Breast epithelium (tissue), 3 donors: ENCODE results near the gene SYNJ2.

Experiments
- POLR2A ChIP-seq: fragments of 450-650 bp; IDR thresholded peaks from one replicate; pipeline ENCODE4 v1.6.1; 2016; ENCODE audit warnings: antibody characterized with exemption, mild to moderate bottlenecking, moderate library complexity
- POLR2AphosphoS5 ChIP-seq, 3 donors: sonication (generic); formaldehyde crosslinking; IDR thresholded peaks; one replicate each; pipeline ENCODE4 v1.6.1; 2017; ENCODE audit warnings: antibody characterized with exemption in 3 of 3
- TF ChIP-seq, protein P1 (sequence below), 3 donors: fragments of 450-650 bp; IDR thresholded peaks; one replicate each; pipeline ENCODE4 v1.5.1; 2016 to 2017; ENCODE audit warnings: antibody characterized with exemption in 3 of 3, mild to moderate bottlenecking in 3 of 3, moderate library complexity in 3 of 3

DNA sequence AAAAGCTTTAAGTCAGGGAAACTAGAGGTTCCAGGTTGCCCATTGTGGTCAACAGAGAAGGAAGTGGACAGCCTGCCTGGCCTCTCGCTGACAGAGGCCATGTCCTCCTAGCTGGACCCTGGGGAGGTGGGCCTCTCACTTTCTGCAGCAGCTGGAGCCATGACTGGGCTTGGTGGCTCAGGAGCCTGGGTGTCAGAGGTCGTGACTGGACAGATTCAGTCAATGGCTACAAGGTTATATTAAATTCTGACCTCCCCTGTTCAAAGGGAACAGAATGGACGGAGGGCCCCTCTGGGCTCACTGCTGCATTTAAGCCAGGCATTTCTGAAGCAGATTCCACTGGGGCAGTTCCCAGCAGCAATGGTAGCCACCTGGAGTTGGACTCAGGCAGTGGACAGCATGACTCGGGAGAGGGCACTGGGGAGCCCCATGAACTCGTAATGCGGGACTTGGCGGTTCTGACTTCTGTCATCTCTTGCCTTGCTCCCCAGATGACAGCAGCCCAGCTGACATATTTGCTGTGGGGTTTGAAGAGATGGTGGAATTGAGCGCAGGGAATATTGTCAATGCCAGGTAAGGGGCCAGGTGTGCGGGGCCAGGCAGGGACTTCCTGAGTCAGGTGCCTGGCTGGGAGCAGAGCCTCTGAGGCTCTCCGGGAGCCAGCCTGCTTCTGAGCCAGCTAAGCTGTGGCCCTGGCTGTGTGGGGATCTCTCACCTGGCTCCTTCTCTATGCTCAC lies 86.7 kb downstream of the SYNJ2 start:
- TF ChIP-seq, protein P1, sequence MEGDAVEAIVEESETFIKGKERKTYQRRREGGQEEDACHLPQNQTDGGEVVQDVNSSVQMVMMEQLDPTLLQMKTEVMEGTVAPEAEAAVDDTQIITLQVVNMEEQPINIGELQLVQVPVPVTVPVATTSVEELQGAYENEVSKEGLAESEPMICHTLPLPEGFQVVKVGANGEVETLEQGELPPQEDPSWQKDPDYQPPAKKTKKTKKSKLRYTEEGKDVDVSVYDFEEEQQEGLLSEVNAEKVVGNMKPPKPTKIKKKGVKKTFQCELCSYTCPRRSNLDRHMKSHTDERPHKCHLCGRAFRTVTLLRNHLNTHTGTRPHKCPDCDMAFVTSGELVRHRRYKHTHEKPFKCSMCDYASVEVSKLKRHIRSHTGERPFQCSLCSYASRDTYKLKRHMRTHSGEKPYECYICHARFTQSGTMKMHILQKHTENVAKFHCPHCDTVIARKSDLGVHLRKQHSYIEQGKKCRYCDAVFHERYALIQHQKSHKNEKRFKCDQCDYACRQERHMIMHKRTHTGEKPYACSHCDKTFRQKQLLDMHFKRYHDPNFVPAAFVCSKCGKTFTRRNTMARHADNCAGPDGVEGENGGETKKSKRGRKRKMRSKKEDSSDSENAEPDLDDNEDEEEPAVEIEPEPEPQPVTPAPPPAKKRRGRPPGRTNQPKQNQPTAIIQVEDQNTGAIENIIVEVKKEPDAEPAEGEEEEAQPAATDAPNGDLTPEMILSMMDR (IDR thresholded peaks at IDR 0.05), result no peak
- TF ChIP-seq POLR2AphosphoS5 (IDR thresholded peaks at IDR 0.05) (no peak), POLR2A (no peak)
